SU-DHL-6 (cell line): Measurements from ENCODE around the gene CLEC1B.

ENCODE experiments used
- CTCF ChIP-seq: fragments of 200-600 bp; sonication (generic); IDR thresholded peaks from one replicate; pipeline ENCODE4 v1.5.1; 2017; ENCODE audit warnings: antibody characterized with exemption, mild to moderate bottlenecking, low read length, moderate library complexity; ENCODE audit not compliant: insufficient read depth, poor library complexity, severe bottlenecking
- EZH2phosphoT487 ChIP-seq: fragments of 200-600 bp; sonication (generic), shearing (Covaris generic); conservative IDR thresholded peaks from 2 replicates; pipeline ENCODE4 v1.6.1; 2018; ENCODE audit warnings: mild to moderate bottlenecking, antibody characterized with exemption, low read length, moderate library complexity, mixed read lengths

DNA sequence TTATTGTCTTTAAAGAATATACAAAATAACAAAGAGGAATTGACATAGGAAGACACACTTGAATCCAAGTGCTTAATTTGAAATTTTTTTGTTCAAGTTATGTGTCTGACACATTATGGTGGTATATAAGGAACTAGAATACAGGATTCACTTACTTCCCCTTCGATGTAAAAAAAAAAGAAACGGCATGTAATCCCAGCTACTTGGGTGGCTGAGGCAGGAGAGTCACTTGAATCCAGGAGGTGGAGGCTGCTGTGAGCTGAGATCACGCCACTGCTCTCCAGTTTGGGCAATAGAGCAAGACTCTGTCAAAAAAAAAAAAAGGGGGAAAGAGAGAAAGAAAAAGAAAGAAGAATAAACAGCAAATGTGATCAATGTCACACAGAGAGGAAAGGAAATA is 18.8 kb downstream of the CLEC1B start:
- no peak for TF ChIP-seq CTCF
- no peak for TF ChIP-seq EZH2phosphoT487
